ENCODE data around the gene CTBP2. TPM values are rescaled to one million over a fixed set of nuclear protein-coding genes. Genes with fewer than 3 reads are reported as not detected.

The CTBP2 gene
- total and polyA plus RNA-seq, 2 of the 13 experiments (the other 11 are each of a cell fraction or from before 2014, with no cell fraction given) = 0.08 TPM; not detected in 1

DNA sequence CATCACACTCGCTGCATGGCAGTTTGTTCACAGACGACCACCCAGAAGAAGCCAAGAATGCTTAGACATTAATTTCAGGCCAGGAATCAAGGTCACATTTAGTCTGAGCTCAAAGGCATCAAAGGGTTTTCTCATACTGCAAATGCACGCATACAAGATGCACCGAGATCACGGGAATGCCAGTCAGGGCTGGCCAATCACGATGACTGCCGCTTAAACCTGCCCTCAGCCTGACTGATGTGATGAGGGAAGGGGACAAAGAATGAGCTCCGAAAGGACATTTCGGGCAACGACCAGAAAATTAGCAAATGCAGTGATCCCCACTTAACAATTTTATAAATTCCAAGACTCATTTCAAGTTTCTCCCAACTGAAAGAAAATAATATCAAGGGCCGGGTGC lies 20.2 kb downstream of the CTBP2 start:
- no peaks in the 10 kb centered on the region for H3K9me3 ChIP-seq (ENCODE audit: low read length)
- ChIA-PET CTCF (ENCODE audit: low intra/inter-chr PET ratio, low total read pairs) (no interaction called here), POLR2A (no interaction called here)
- no peak overlapping the region for H3K4me3 ChIP-seq (replicated peaks in 1 of 3; ENCODE audit: insufficient read depth in 1 of 3, low read depth in 2 of 3, low read length in 3 of 3)
- H2AFZ ChIP-seq (ENCODE audit: low read length) = no peak overlapping the region
- H3K36me3 ChIP-seq (replicated peaks in 1 of 2; ENCODE audit: control insufficient read depth in 1 of 2, insufficient read depth in 2 of 2, low read length in 2 of 2) = no peaks in the 10 kb centered on the region
- no peak for DNase-seq (ENCODE audit: low spot score)
- H4K20me1 ChIP-seq (ENCODE audit: insufficient read depth, low read length) = no peaks in the 10 kb centered on the region
- WGBS (ENCODE audit: low lambda C conversion rate) = 26% methylated on average over 11 of the region's 11 CpGs
- peaks cover 12 to 70% of the 10 kb centered on the region in 2 experiments for H3K27me3 ChIP-seq (ENCODE audit: control insufficient read depth in 1 of 2, insufficient read depth in 2 of 2, low read length in 2 of 2)
- BruUV-seq (replicated peaks) = no TSS peak
- in situ Hi-C loops (cut with HindIII; ENCODE audit: extremely low pct_ligation_motif_present, low pct_unique_long_range_greater_than_20kb) (no loop called here), intact Hi-C loops (cut with micrococcal nuclease; ENCODE audit: unreplicated experiment) (no loop called here)
- peaks cover 10% of the 10 kb centered on the region; the same call in 1 of the 2 replicates for H3K4me1 ChIP-seq (ENCODE audit: insufficient read depth, low read length)
- H3K4me2 ChIP-seq (ENCODE audit: low read depth, low read length) = no peak overlapping the region
- no peak overlapping the region for H3K9ac ChIP-seq (ENCODE audit: insufficient read depth, low read depth, low read length)
- no peak for ATAC-seq
- H3K27ac ChIP-seq (ENCODE audit: extremely low read length, insufficient read depth, low read length) = no peak overlapping the region
- FAIRE-seq = no peak
- H3K79me2 ChIP-seq (ENCODE audit: insufficient read depth, low read length) = no peaks in the 10 kb centered on the region
- TF ChIP-seq DMAP1 (CRISPR knock-in tag; IDR thresholded peaks at IDR 0.05) = no peak
- no peak for TF ChIP-seq POLR2A (IDR thresholded peaks at IDR 0.05; ENCODE audit: insufficient read depth in 1 of 2, low read depth in 2 of 2, low read length in 2 of 2)
- TF ChIP-seq RFX5 (IDR thresholded peaks at IDR 0.05; ENCODE audit: low read depth, low read length) = no peak
- TF ChIP-seq ZNF138 (CRISPR knock-in tag; IDR thresholded peaks at IDR 0.05; ENCODE audit: low read depth) = no peak
- no peak for TF ChIP-seq KLF13 (CRISPR knock-in tag; IDR thresholded peaks at IDR 0.05)
- no peak for TF ChIP-seq CHCHD3 (CRISPR knock-in tag; IDR thresholded peaks at IDR 0.05)
- no peak for TF ChIP-seq ZNF446 (CRISPR knock-in tag; IDR thresholded peaks at IDR 0.05)
- TF ChIP-seq ZNF713 (CRISPR knock-in tag; IDR thresholded peaks at IDR 0.05) = no peak
- no peak for TF ChIP-seq DNMT1 (CRISPR knock-in tag; IDR thresholded peaks at IDR 0.05)
- TF ChIP-seq, protein P1, sequence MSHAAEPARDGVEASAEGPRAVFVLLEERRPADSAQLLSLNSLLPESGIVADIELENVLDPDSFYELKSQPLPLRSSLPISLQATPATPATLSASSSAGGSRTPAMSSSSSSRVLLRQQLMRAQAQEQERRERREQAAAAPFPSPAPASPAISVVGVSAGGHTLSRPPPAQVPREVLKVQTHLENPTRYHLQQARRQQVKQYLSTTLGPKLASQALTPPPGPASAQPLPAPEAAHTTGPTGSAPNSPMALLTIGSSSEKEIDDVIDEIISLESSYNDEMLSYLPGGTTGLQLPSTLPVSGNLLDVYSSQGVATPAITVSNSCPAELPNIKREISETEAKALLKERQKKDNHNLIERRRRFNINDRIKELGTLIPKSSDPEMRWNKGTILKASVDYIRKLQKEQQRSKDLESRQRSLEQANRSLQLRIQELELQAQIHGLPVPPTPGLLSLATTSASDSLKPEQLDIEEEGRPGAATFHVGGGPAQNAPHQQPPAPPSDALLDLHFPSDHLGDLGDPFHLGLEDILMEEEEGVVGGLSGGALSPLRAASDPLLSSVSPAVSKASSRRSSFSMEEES (CRISPR knock-in tag; IDR thresholded peaks at IDR 0.05) = no peak
- TF ChIP-seq CHD2 (IDR thresholded peaks at IDR 0.05; ENCODE audit: low read depth, low read length) = no peak
- TF ChIP-seq, protein P2, sequence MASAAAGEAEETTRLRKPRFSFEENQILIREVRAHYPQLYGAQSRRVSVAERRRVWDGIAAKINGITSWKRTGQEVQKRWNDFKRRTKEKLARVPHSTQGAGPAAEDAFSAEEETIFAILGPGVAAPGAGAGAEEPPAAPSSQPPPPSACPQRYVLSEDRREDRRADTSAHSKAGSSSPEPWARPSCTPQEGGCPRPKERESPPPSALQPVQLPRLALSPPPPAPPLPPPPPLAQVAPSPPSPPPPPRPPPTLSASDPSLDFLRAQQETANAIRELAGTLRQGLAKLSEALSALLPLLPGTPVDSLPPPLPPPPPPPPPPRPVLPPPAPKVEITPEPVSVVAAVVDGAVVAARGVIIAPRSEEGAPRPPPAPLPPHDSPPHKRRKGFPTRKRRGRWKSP (CRISPR knock-in tag; IDR thresholded peaks at IDR 0.05) = no peak
- no peak for TF ChIP-seq ZMYM4 (CRISPR knock-in tag; IDR thresholded peaks at IDR 0.05)
- TF ChIP-seq MAFF (IDR thresholded peaks at IDR 0.05; ENCODE audit: low read depth, low read length) = no peak
- no peak for TF ChIP-seq SMAD9 (CRISPR knock-in tag; IDR thresholded peaks at IDR 0.05)
- TF ChIP-seq ZBTB3 (CRISPR knock-in tag; IDR thresholded peaks at IDR 0.05; ENCODE audit: borderline replicate concordance, low read depth) = no peak
- TF ChIP-seq, protein P3, sequence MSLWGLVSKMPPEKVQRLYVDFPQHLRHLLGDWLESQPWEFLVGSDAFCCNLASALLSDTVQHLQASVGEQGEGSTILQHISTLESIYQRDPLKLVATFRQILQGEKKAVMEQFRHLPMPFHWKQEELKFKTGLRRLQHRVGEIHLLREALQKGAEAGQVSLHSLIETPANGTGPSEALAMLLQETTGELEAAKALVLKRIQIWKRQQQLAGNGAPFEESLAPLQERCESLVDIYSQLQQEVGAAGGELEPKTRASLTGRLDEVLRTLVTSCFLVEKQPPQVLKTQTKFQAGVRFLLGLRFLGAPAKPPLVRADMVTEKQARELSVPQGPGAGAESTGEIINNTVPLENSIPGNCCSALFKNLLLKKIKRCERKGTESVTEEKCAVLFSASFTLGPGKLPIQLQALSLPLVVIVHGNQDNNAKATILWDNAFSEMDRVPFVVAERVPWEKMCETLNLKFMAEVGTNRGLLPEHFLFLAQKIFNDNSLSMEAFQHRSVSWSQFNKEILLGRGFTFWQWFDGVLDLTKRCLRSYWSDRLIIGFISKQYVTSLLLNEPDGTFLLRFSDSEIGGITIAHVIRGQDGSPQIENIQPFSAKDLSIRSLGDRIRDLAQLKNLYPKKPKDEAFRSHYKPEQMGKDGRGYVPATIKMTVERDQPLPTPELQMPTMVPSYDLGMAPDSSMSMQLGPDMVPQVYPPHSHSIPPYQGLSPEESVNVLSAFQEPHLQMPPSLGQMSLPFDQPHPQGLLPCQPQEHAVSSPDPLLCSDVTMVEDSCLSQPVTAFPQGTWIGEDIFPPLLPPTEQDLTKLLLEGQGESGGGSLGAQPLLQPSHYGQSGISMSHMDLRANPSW (CRISPR knock-in tag; IDR thresholded peaks at IDR 0.05; ENCODE audit: borderline replicate concordance) = no peak
- TF ChIP-seq, protein P4, sequence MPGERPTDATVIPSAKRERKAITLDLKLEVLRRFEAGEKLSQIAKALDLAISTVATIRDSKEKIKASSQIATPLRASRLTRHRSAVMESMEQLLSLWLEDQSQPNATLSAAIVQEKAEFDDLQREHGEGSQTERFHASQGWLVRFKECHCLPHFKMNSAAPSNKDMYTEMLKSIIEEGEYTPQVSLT (CRISPR knock-in tag; IDR thresholded peaks at IDR 0.05; ENCODE audit: borderline replicate concordance, low read depth) = no peak
- TF ChIP-seq, protein P5, sequence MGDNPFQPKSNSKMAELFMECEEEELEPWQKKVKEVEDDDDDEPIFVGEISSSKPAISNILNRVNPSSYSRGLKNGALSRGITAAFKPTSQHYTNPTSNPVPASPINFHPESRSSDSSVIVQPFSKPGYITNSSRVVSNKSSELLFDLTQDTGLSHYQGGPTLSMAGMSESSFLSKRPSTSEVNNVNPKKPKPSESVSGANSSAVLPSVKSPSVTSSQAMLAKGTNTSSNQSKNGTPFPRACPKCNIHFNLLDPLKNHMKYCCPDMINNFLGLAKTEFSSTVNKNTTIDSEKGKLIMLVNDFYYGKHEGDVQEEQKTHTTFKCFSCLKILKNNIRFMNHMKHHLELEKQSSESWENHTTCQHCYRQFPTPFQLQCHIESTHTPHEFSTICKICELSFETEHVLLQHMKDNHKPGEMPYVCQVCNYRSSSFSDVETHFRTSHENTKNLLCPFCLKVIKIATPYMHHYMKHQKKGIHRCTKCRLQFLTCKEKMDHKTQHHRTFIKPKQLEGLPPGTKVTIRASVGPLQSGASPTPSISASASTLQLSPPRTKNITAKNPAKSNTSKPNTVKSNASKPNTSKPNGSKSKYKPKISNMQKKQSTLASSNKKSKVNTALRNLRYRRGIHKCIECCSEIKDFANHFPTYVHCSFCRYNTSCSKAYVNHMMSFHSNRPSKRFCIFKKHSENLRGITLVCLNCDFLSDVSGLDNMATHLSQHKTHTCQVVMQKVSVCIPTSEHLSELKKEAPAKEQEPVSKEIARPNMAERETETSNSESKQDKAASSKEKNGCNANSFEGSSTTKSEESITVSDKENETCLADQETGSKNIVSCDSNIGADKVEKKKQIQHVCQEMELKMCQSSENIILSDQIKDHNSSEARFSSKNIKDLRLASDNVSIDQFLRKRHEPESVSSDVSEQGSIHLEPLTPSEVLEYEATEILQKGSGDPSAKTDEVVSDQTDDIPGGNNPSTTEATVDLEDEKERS (CRISPR knock-in tag; IDR thresholded peaks at IDR 0.05) = no peak

Data from HepG2 (cell line).